K562 (cell line): ENCODE measurements around the gene ARL5C.

ENCODE experiments used
- CTCF ChIP-seq, 3 experiments: IDR thresholded peaks in 2 of 3; conservative IDR thresholded peaks in 1 of 3; 2 replicates each; pipeline ENCODE4 v1.5.1; 2011 to 2012; ENCODE audit warnings: low read length in 3 of 3, mild to moderate bottlenecking in 3 of 3, control low read depth in 2 of 3, improper control_type of control experiment in 1 of 3, inconsistent platforms in 1 of 3, low read depth in 1 of 3, mixed read lengths in 1 of 3, moderate library complexity in 1 of 3; ENCODE audit not compliant: insufficient read depth in 2 of 3
- DMBX1 ChIP-seq: fragments of 250-450 bp; sonication (Bioruptor Pico); IDR thresholded peaks from 2 replicates; pipeline ENCODE4 v1.8.0; 2022; ENCODE audit warnings: inconsistent platforms, mild to moderate bottlenecking, moderate library complexity, borderline replicate concordance
- HIVEP1 ChIP-seq: fragments of 250-450 bp; sonication (Bioruptor Pico); IDR thresholded peaks from 2 replicates; pipeline ENCODE4 v1.4.0; 2020; ENCODE audit warnings: mild to moderate bottlenecking
- NBN ChIP-seq: fragments of 450-650 bp; IDR thresholded peaks from 2 replicates; pipeline ENCODE4 v1.6.1; 2016; ENCODE audit warnings: low read depth, mild to moderate bottlenecking
- NR2C2 ChIP-seq, 2 experiments: fragments of 200-800 bp in 1 of 2; sonication (Bioruptor generic) in 1 of 2; sonication (generic) in 1 of 2; formaldehyde crosslinking in 1 of 2; IDR thresholded peaks; 2 replicates each; pipeline versions ENCODE4 v1.6.1 to v1.8.0; 2016 to 2022; ENCODE audit warnings: mild to moderate bottlenecking in 1 of 2, missing compliant biosample characterization in 1 of 2, missing genetic modification characterization in 1 of 2, missing genetic modification reagents in 1 of 2
- POLR2A ChIP-seq: fragments of 450-650 bp; conservative IDR thresholded peaks from 2 replicates; pipeline ENCODE4 v1.6.1; 2016
- SMARCC2 ChIP-seq: fragments of 450-650 bp; IDR thresholded peaks from 2 replicates; pipeline ENCODE4 v1.6.1; 2017; ENCODE audit warnings: antibody characterized with exemption, moderate library complexity, mild to moderate bottlenecking, low read depth
- ZNF449 ChIP-seq: fragments of 250-450 bp; sonication (Bioruptor Pico); IDR thresholded peaks from 2 replicates; pipeline ENCODE4 v1.8.0; 2022; ENCODE audit warnings: moderate library complexity, mild to moderate bottlenecking, inconsistent platforms

GRCh38 chr17:39204245-39204644 is 38.3 kb upstream of the ARL5C start:
- TF ChIP-seq CTCF (IDR thresholded peaks at IDR 0.05 in 2 of 3, conservative IDR thresholded peaks at IDR 0.05 in 1 of 3; ENCODE audit: insufficient read depth in 2 of 3, low read depth in 1 of 3, low read length in 3 of 3): no peak
- no peak for TF ChIP-seq DMBX1 (CRISPR knock-in tag)
- no peak for TF ChIP-seq POLR2A
- TF ChIP-seq ZNF449 (CRISPR knock-in tag): no peak
- TF ChIP-seq NBN: no peak
- no peak for TF ChIP-seq SMARCC2
- no peak for TF ChIP-seq HIVEP1 (CRISPR knock-in tag)
- TF ChIP-seq NR2C2 (CRISPR knock-in tag; IDR thresholded peaks at IDR 0.05): no peak
- TF ChIP-seq NR2C2 (tag; IDR thresholded peaks at IDR 0.05): no peak
